ENCODE measurements around the gene MBLAC2. TPM values are rescaled to one million over a fixed set of nuclear protein-coding genes. Genes with fewer than 3 reads are reported as not detected.

MBLAC2 gene
- total RNA-seq, 1 experiment from 2014 or later: 4.9 TPM

DNA sequence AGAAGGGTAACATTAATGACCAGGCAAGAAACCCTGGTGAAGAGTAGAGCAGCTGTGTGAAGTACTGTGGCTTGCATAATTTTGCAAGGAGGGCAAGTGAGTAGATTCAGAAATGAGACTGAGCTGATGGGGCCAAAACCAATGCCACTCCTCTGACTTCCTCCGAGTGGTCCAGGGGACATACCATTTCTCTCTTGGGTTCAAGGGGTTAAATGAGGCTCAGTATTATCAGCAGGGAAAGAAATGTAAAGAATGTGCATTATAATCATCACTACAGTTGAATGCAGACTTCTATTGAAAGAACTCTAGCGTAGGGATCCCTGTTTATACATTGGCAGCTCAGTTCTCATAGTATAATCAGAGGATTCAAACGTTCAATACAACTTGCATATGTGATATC, 10.0 kb upstream of the MBLAC2 start:
- no peak overlapping the region for H3K4me3 Mint-ChIP-seq (ENCODE audit: unreplicated experiment)
- ChIA-PET POLR2A (no interaction called here), CTCF (no interaction called here)
- H3K27me3 Mint-ChIP-seq (ENCODE audit: insufficient read depth, unreplicated experiment): no peaks in the 10 kb centered on the region
- BruUV-seq (replicated peaks): no TSS peak
- H3K36me3 Mint-ChIP-seq (ENCODE audit: insufficient read depth, unreplicated experiment): no peaks in the 10 kb centered on the region
- H3K4me1 Mint-ChIP-seq (ENCODE audit: low read depth, unreplicated experiment): peaks cover 6% of the 10 kb centered on the region
- Histone ChIP-seq H3K9me3 (no peaks in the 10 kb centered on the region), H3K4me1 (0 out of 2 replicates have a peak, but pooled peaks cover 6% of the 10 kb centered on the region), H3K36me3 (ENCODE audit: control insufficient read depth, insufficient read depth, low read length) (no peaks in the 10 kb centered on the region), H3K4me3 (ENCODE audit: low read depth, low read length) (no peak overlapping the region), H3K27me3 (replicated peaks; ENCODE audit: control insufficient read depth, insufficient read depth, low read length) (no peaks in the 10 kb centered on the region)
- TF ChIP-seq, protein P1, sequence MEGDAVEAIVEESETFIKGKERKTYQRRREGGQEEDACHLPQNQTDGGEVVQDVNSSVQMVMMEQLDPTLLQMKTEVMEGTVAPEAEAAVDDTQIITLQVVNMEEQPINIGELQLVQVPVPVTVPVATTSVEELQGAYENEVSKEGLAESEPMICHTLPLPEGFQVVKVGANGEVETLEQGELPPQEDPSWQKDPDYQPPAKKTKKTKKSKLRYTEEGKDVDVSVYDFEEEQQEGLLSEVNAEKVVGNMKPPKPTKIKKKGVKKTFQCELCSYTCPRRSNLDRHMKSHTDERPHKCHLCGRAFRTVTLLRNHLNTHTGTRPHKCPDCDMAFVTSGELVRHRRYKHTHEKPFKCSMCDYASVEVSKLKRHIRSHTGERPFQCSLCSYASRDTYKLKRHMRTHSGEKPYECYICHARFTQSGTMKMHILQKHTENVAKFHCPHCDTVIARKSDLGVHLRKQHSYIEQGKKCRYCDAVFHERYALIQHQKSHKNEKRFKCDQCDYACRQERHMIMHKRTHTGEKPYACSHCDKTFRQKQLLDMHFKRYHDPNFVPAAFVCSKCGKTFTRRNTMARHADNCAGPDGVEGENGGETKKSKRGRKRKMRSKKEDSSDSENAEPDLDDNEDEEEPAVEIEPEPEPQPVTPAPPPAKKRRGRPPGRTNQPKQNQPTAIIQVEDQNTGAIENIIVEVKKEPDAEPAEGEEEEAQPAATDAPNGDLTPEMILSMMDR (IDR thresholded peaks at IDR 0.05; ENCODE audit: insufficient read depth in 1 of 2, low read depth in 1 of 2, low read length in 1 of 2, severe bottlenecking in 1 of 2, unreplicated experiment in 1 of 2): no peak
- no peaks in the 10 kb centered on the region for H3K9me3 Mint-ChIP-seq (ENCODE audit: unreplicated experiment)
- H3K27ac Mint-ChIP-seq (ENCODE audit: unreplicated experiment): no peak overlapping the region
- intact Hi-C loops (cut with micrococcal nuclease; ENCODE audit: unreplicated experiment): no loop called here
- no peak for DNase-seq

DNA sequence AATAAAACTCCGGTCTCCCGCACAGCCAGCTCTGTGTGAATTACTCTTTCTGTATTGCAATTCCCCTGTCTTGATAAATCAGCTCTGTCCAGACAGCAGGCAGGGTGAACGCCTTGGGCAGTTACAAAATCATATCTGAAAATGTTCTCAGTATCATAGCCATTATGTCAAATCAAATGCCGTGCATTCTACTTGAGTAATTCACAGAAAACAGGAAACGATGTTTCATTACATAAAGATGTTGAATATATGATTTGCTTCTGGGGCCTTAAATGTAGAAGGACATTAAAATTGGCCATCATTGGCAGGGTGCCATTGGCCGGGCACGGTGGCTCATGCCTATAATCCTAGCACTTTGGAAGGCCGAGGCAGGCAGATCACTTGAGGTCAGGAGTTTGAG, 8.6 kb upstream of the MBLAC2 start:
- DNase-seq: no peak
- no peak overlapping the region for H3K4me3 Mint-ChIP-seq (ENCODE audit: unreplicated experiment)
- H3K27ac Mint-ChIP-seq (ENCODE audit: unreplicated experiment): no peak overlapping the region
- no peaks in the 10 kb centered on the region for H3K9me3 Mint-ChIP-seq (ENCODE audit: unreplicated experiment)
- POLR2A ChIA-PET: no interaction called here
- Histone ChIP-seq H3K27me3 (replicated peaks; ENCODE audit: control insufficient read depth, insufficient read depth, low read length) (no peaks in the 10 kb centered on the region), H3K4me1 (0 out of 2 replicates have a peak, but pooled peaks cover 6% of the 10 kb centered on the region), H3K4me3 (ENCODE audit: low read depth, low read length) (no peak overlapping the region), H3K36me3 (ENCODE audit: control insufficient read depth, insufficient read depth, low read length) (no peaks in the 10 kb centered on the region), H3K9me3 (no peaks in the 10 kb centered on the region)
- peaks cover 6% of the 10 kb centered on the region for H3K4me1 Mint-ChIP-seq (ENCODE audit: low read depth, unreplicated experiment)
- TF ChIP-seq, protein P1 (IDR thresholded peaks at IDR 0.05; ENCODE audit: insufficient read depth in 1 of 2, low read depth in 1 of 2, low read length in 1 of 2, severe bottlenecking in 1 of 2, unreplicated experiment in 1 of 2): no peak
- H3K36me3 Mint-ChIP-seq (ENCODE audit: insufficient read depth, unreplicated experiment): no peaks in the 10 kb centered on the region
- intact Hi-C loops (cut with micrococcal nuclease; ENCODE audit: unreplicated experiment): no loop called here
- no peaks in the 10 kb centered on the region for H3K27me3 Mint-ChIP-seq (ENCODE audit: insufficient read depth, unreplicated experiment)
- no TSS peak for BruUV-seq (replicated peaks)
- CTCF ChIA-PET: no interaction called here

DNA sequence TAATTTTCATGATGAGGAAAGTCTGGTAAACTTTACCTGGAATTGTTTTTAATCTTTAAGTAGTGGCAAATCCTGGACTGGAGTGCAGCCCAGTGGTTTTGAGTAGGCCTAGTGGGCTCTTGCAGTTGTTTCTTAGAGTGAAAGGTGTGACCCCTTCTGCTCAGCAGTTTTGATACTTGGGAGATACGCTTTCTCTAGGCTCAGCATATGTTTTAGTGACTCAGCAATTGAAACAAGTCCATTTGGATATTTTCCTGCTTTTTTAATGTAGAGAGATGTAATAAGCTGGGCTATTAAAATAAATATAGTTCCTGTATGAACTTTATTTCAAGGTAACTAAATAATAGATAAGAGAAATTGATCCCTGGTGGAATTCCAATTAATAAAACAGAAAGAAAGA, 6.1 kb upstream of the MBLAC2 start:
- Mint-ChIP-seq H3K27me3 (ENCODE audit: insufficient read depth, unreplicated experiment) (no peaks in the 10 kb centered on the region), H3K4me3 (ENCODE audit: unreplicated experiment) (no peak overlapping the region), H3K4me1 (ENCODE audit: low read depth, unreplicated experiment) (peaks cover 6% of the 10 kb centered on the region), H3K9me3 (ENCODE audit: unreplicated experiment) (no peaks in the 10 kb centered on the region), H3K36me3 (ENCODE audit: insufficient read depth, unreplicated experiment) (no peaks in the 10 kb centered on the region), H3K27ac (ENCODE audit: unreplicated experiment) (no peak overlapping the region)
- POLR2A ChIA-PET: no interaction called here
- Histone ChIP-seq H3K9me3 (no peaks in the 10 kb centered on the region), H3K36me3 (ENCODE audit: control insufficient read depth, insufficient read depth, low read length) (no peaks in the 10 kb centered on the region), H3K4me1 (0 out of 2 replicates have a peak, but pooled peaks cover 6% of the 10 kb centered on the region), H3K4me3 (ENCODE audit: low read depth, low read length) (no peak overlapping the region), H3K27me3 (replicated peaks; ENCODE audit: control insufficient read depth, insufficient read depth, low read length) (no peaks in the 10 kb centered on the region)
- BruUV-seq (replicated peaks): no TSS peak
- CTCF ChIA-PET: no interaction called here
- no peak for DNase-seq
- TF ChIP-seq, protein P1 (IDR thresholded peaks at IDR 0.05; ENCODE audit: insufficient read depth in 1 of 2, low read depth in 1 of 2, low read length in 1 of 2, severe bottlenecking in 1 of 2, unreplicated experiment in 1 of 2): no peak
- intact Hi-C loops (cut with micrococcal nuclease; ENCODE audit: unreplicated experiment): no loop called here

All from Caco-2 (cell line).